Bone marrow (tissue), 2 donors: Measurements from ENCODE around the gene SCARF2.
"Not testable (repeated sequence)": the region's sequence is repeated elsewhere in the genome, so short reads cannot be mapped to it uniquely, and the experiment has no call there.

Experiments used
- DNase-seq, 2 donors: peaks; one replicate each; lab custom pipeline; 2025; lab: John Stamatoyannopoulos, UW

Gene SCARF2

GRCh38 chr22:20392983-20393704 is 44.5 kb downstream of the SCARF2 start:
- DNase-seq, result no peak

- DNase-seq, result not testable (repeated sequence)
Observed at GRCh38 chr22:20392365-20392881, 45.2 kb downstream of the SCARF2 start.

- no peak for DNase-seq
Observed at GRCh38 chr22:20391222-20391621, 46.4 kb downstream of the SCARF2 start.

- DNase-seq, result no peak
Observed at GRCh38 chr22:20390394-20390907, 47.2 kb downstream of the SCARF2 start.

- DNase-seq, result no peak
Observed at GRCh38 chr22:20389288-20389687, 48.3 kb downstream of the SCARF2 start.

- DNase-seq, result no peak
Observed at GRCh38 chr22:20388200-20388599, 49.4 kb downstream of the SCARF2 start.

- DNase-seq, result no peak
Observed at GRCh38 chr22:20386972-20387371, 50.7 kb downstream of the SCARF2 start.

- DNase-seq, result no peak
Observed at GRCh38 chr22:20386336-20386735, 51.3 kb downstream of the SCARF2 start.

GRCh38 chr22:20384865-20385264 is 52.8 kb downstream of the SCARF2 start:
- no peak for DNase-seq

GRCh38 chr22:20384171-20384570 is 53.5 kb downstream of the SCARF2 start:
- DNase-seq, result no peak

- no peak for DNase-seq
Observed at GRCh38 chr22:20383538-20383937, 54.1 kb downstream of the SCARF2 start.

GRCh38 chr22:20380486-20380885 is 57.1 kb downstream of the SCARF2 start:
- DNase-seq, result no peak

- DNase-seq, result not testable (repeated sequence)
Observed at GRCh38 chr22:20378684-20379083, 58.9 kb downstream of the SCARF2 start.

GRCh38 chr22:20378110-20378509 is 59.5 kb downstream of the SCARF2 start:
- no peak for DNase-seq

- not testable (repeated sequence) for DNase-seq
Observed at GRCh38 chr22:20376983-20377382, 60.6 kb downstream of the SCARF2 start.

- not testable (repeated sequence) for DNase-seq
Observed at GRCh38 chr22:20376281-20376680, 61.3 kb downstream of the SCARF2 start.
